ENCODE results near the gene SRPK2.

Gene SRPK2

DNA sequence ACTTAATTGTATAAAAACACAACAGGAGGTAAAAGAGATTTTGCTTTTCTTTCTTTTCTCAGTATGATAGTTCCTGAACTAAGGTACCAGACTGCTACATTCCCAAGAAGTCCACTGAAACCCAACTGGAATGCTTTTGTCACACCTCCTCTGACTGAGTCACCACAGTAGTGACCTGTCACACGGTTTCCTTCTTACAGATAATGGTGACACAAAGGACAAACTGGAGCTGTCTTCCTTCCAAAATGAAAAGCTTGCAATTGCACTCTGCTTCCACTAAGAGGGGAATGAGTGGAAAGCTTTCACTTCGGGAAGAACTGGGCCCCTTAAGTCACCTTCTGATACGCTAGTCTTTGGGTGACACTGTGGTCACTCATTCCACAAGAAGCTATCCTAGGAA lies 252.5 kb downstream of the SRPK2 start:
- Histone ChIP-seq H3K9me3 (ENCODE audit: control insufficient read depth, low read depth, low read length) (no peaks in the 10 kb centered on the region), H3K27me3 (ENCODE audit: control insufficient read depth, insufficient read depth, low read length) (no peaks in the 10 kb centered on the region), H3K4me1 (ENCODE audit: control insufficient read depth, low read depth, low read length) (no peaks in the 10 kb centered on the region), H3K9ac (ENCODE audit: low read length) (no peak overlapping the region), H3K36me3 (ENCODE audit: control insufficient read depth, low read depth, low read length) (no peaks in the 10 kb centered on the region), H3K4me3 (ENCODE audit: low read length) (no peak overlapping the region), H3K27ac (ENCODE audit: low read length) (no peak overlapping the region)

DNA sequence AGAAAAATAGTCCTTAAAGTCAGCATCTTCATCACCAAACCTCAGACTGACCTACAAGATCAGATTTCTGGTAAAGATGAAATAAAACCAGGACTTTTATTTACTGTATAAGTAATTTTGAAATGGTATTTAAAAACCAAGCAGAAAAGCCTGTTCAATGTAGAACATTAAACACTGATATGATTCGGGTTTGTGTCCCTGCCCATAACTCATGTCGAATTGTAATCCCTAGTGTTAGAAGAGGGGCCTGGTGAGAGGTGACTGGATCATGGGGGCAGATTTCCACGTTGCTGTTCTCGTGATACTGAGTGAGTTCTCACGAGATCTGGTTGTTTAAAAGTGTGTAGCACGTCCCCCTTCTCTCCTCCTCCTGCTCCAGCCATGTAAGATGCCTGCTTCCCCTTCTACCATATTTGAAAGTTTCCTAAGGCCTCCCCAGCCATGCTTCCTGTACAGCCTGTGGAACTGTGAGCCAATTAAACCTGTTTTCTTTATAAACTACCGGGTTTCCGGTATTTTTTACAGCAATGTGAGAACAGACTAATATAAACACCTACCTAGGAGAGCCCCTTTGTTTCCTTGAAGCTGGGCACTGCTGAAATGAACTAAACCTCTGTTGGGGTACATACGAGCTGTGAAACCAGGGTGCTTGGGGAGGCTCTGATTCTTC lies 254.6 kb downstream of the SRPK2 start:
- H3K27ac ChIP-seq (ENCODE audit: low read length): no peak overlapping the region
- H3K36me3 ChIP-seq (ENCODE audit: control insufficient read depth, low read depth, low read length): no peaks in the 10 kb centered on the region
- H3K9me3 ChIP-seq (ENCODE audit: control insufficient read depth, low read depth, low read length): no peaks in the 10 kb centered on the region
- H3K9ac ChIP-seq (ENCODE audit: low read length): no peak overlapping the region
- no peaks in the 10 kb centered on the region for H3K4me1 ChIP-seq (ENCODE audit: control insufficient read depth, low read depth, low read length)
- no peaks in the 10 kb centered on the region for H3K27me3 ChIP-seq (ENCODE audit: control insufficient read depth, insufficient read depth, low read length)
- no peak overlapping the region for H3K4me3 ChIP-seq (ENCODE audit: low read length)

DNA sequence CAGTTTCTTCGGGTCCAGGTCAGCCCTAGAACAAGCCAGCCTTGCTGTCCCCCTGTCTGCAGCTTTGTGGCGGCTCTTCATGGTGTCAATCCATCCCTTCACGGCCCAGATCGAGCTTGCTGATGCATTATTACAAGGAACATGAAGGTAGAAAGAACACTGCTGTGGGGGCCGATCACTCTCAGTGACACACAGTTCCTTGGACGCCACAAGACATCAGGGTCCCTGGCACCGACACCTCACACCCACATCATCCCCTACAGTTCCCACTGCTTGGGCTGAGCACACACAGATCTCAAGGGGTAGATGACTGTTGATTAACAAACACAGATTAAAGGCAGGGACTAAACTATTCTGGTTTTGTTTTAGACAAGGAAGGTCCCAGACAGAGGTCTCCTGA lies 255.4 kb downstream of the SRPK2 start:
- H3K4me1 ChIP-seq (ENCODE audit: control insufficient read depth, low read depth, low read length): no peaks in the 10 kb centered on the region
- no peaks in the 10 kb centered on the region for H3K36me3 ChIP-seq (ENCODE audit: control insufficient read depth, low read depth, low read length)

DNA sequence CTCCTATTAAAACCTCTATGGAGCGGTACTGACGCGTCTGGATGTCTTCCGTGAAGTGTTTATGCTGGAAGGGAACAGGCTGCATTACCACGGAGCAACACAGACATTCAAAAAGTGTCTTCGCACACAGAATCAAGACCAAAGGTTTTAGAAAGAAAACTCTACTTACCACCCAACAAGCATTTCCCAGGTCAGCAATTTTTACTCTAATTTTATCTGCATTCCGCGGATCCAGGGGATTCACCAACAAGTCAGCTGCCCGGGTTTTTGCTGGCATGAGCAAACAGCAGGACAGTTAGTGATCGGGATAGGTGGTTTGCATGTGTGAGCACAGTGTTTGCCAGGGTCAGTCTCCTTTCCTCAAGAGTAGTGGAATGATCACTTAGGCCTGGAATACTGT lies 255.9 kb downstream of the SRPK2 start:
- Histone ChIP-seq H3K36me3 (ENCODE audit: control insufficient read depth, low read depth, low read length) (no peaks in the 10 kb centered on the region), H3K9ac (ENCODE audit: low read length) (no peak overlapping the region), H3K27ac (ENCODE audit: low read length) (no peak overlapping the region), H3K4me1 (ENCODE audit: control insufficient read depth, low read depth, low read length) (no peaks in the 10 kb centered on the region), H3K27me3 (ENCODE audit: control insufficient read depth, insufficient read depth, low read length) (no peaks in the 10 kb centered on the region), H3K9me3 (ENCODE audit: control insufficient read depth, low read depth, low read length) (no peaks in the 10 kb centered on the region), H3K4me3 (ENCODE audit: low read length) (no peak overlapping the region)

More for the DNA sequence above, 255.4 kb downstream of the SRPK2 start:
- Histone ChIP-seq H3K27ac (ENCODE audit: low read length) (no peak overlapping the region), H3K27me3 (ENCODE audit: control insufficient read depth, insufficient read depth, low read length) (no peaks in the 10 kb centered on the region), H3K4me3 (ENCODE audit: low read length) (no peak overlapping the region), H3K9ac (ENCODE audit: low read length) (no peak overlapping the region), H3K9me3 (ENCODE audit: control insufficient read depth, low read depth, low read length) (no peaks in the 10 kb centered on the region)

DNA sequence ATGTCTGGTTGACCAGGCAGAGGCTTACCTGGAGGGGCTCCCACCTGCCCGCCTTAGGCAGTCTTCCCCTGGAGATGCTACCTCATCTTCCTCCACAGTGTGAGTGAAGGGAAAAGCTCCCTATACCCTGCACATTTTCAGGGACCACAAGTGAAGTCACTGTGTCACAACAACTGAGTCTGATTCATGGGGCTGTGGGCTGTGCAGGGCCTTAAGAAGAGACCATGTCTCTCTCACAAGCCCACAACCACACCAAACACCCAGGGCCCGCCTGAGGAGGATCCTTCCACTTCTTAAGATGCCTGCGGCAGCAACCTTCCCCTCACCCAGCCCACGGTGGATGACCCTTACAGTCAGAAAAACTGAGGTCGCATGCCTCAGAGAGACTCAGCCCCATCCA lies 256.4 kb downstream of the SRPK2 start:
- H3K27ac ChIP-seq (ENCODE audit: low read length): no peak overlapping the region
- H3K4me1 ChIP-seq (ENCODE audit: control insufficient read depth, low read depth, low read length): no peaks in the 10 kb centered on the region
- H3K4me3 ChIP-seq (ENCODE audit: low read length): no peak overlapping the region
- no peaks in the 10 kb centered on the region for H3K36me3 ChIP-seq (ENCODE audit: control insufficient read depth, low read depth, low read length)
- H3K9me3 ChIP-seq (ENCODE audit: control insufficient read depth, low read depth, low read length): no peaks in the 10 kb centered on the region
- no peak overlapping the region for H3K9ac ChIP-seq (ENCODE audit: low read length)
- H3K27me3 ChIP-seq (ENCODE audit: control insufficient read depth, insufficient read depth, low read length): no peaks in the 10 kb centered on the region

DNA sequence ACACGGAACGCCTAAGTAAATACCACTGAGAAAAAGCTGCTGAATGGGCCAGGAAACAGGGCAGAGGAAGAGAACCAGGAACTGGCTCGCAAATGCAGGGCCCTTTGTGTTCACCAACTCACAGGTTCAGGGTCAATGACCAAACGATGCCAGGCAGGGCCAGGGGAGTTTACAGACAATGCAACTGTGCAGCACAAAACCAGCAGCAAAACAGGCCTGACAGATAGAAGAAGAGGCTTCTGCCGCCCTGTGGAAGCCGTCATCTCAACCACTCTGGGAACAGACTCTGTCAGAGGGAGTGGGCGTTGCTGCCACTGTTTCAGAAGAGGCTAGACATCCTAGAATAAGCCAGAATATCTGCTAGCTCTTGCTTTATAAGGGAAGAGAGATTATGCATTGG lies 256.8 kb downstream of the SRPK2 start:
- no peaks in the 10 kb centered on the region for H3K9me3 ChIP-seq (ENCODE audit: control insufficient read depth, low read depth, low read length)
- no peak overlapping the region for H3K9ac ChIP-seq (ENCODE audit: low read length)
- H3K27ac ChIP-seq (ENCODE audit: low read length): no peak overlapping the region
- no peaks in the 10 kb centered on the region for H3K36me3 ChIP-seq (ENCODE audit: control insufficient read depth, low read depth, low read length)
- H3K27me3 ChIP-seq (ENCODE audit: control insufficient read depth, insufficient read depth, low read length): no peaks in the 10 kb centered on the region
- H3K4me3 ChIP-seq (ENCODE audit: low read length): no peak overlapping the region
- H3K4me1 ChIP-seq (ENCODE audit: control insufficient read depth, low read depth, low read length): no peaks in the 10 kb centered on the region

DNA sequence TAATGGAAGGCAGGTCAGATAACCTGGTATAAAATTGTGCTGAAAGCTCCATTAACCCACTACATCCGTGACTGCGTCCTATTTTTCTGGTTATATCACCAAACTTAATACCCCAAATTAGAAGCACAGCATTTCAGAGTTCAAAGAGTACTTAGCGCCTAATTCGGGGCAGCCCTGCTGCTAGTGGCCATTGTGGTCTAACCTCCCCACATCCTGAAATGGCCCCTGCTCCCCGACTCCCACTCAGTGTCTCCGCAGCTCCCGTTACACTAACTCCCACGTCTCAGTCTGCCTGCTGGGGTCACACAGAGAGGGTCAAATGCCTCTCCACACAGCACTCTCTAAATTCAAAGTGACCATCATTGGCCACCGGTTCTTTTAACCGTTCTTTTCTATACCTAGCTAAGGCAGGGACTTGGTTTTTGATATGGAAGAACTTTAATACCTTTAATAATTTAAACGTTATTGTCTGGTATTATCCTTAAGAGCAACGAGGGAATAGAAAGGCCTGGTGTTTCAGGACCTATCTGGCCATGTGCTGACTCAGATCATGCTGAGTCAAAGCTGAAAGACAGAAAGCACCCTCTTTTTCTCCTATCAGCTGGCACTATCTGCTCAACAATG lies 257.6 kb downstream of the SRPK2 start:
- Histone ChIP-seq H3K9me3 (ENCODE audit: control insufficient read depth, low read depth, low read length) (no peaks in the 10 kb centered on the region), H3K27me3 (ENCODE audit: control insufficient read depth, insufficient read depth, low read length) (no peaks in the 10 kb centered on the region), H3K4me3 (ENCODE audit: low read length) (no peak overlapping the region), H3K9ac (ENCODE audit: low read length) (no peak overlapping the region), H3K4me1 (ENCODE audit: control insufficient read depth, low read depth, low read length) (no peaks in the 10 kb centered on the region), H3K36me3 (ENCODE audit: control insufficient read depth, low read depth, low read length) (no peaks in the 10 kb centered on the region), H3K27ac (ENCODE audit: low read length) (no peak overlapping the region)

DNA sequence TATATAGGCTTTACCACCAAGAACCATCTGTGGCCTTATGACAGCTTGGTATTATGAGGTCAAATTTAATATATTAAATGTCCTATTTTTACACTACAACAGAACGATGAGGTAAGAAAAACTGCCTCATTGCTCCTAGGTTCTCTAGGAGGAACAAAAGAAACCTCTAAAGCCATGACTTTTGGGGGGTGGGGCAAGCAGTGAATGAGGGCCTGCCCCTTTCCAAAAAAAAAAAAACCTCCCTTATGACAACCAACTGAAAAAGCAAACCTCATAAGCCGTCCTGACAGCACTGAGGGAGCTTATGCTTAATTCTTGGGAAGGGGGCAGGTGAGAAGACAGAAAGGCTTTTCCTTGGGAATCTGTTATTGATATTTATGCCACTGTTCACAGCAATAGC lies 258.1 kb downstream of the SRPK2 start:
- H3K4me3 ChIP-seq (ENCODE audit: low read length): no peak overlapping the region
- H3K4me1 ChIP-seq (ENCODE audit: control insufficient read depth, low read depth, low read length): no peaks in the 10 kb centered on the region
- H3K9ac ChIP-seq (ENCODE audit: low read length): no peak overlapping the region
- no peak overlapping the region for H3K27ac ChIP-seq (ENCODE audit: low read length)
- H3K36me3 ChIP-seq (ENCODE audit: control insufficient read depth, low read depth, low read length): no peaks in the 10 kb centered on the region
- H3K9me3 ChIP-seq (ENCODE audit: control insufficient read depth, low read depth, low read length): no peaks in the 10 kb centered on the region
- H3K27me3 ChIP-seq (ENCODE audit: control insufficient read depth, insufficient read depth, low read length): no peaks in the 10 kb centered on the region

DNA sequence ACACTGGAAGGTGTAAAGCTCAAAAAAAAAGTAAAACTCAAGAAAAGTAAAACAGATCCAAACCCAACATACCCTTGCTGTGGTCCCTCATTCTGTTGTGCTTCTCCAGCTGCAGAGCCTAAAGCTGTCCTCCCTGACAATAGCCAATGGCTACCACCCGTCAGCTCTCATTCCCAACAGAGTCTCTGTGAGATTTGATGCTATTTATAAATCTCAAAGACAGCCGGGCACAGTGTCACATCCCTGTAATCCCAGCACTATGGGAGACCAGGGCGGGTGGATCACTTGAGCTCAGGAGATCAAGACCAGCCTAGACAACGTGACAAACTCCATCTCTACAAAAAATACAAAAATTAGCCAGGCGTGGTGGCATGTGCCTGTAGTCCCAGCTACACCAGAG lies 258.7 kb downstream of the SRPK2 start:
- Histone ChIP-seq H3K9ac (ENCODE audit: low read length) (no peak overlapping the region), H3K4me3 (ENCODE audit: low read length) (no peak overlapping the region), H3K36me3 (ENCODE audit: control insufficient read depth, low read depth, low read length) (no peaks in the 10 kb centered on the region), H3K4me1 (ENCODE audit: control insufficient read depth, low read depth, low read length) (no peaks in the 10 kb centered on the region), H3K9me3 (ENCODE audit: control insufficient read depth, low read depth, low read length) (no peaks in the 10 kb centered on the region), H3K27me3 (ENCODE audit: control insufficient read depth, insufficient read depth, low read length) (no peaks in the 10 kb centered on the region), H3K27ac (ENCODE audit: low read length) (no peak overlapping the region)

DNA sequence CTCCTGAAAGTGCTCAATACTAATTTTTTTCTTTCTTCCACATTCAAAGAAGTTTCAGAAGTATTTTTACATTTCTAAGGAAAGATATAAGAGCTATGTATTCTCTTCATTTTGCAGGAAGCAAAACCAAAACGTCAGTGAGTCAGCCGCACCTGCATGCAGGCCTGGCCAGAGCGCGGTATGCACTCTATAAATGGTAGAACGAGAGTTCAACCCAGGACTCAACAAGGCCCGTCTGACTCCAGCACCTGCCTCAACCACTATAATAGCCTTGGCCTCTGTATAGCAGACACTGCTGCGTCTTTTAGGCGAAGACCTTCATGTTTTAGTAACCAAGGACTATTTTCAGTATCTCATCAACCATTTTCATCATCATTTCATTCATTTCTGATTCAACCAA lies 261.5 kb downstream of the SRPK2 start:
- Histone ChIP-seq H3K27me3 (ENCODE audit: control insufficient read depth, insufficient read depth, low read length) (no peaks in the 10 kb centered on the region), H3K36me3 (ENCODE audit: control insufficient read depth, low read depth, low read length) (no peaks in the 10 kb centered on the region), H3K27ac (ENCODE audit: low read length) (no peak overlapping the region), H3K4me1 (ENCODE audit: control insufficient read depth, low read depth, low read length) (peaks cover 3% of the 10 kb centered on the region), H3K4me3 (ENCODE audit: low read length) (no peak overlapping the region), H3K9ac (ENCODE audit: low read length) (no peak overlapping the region), H3K9me3 (ENCODE audit: control insufficient read depth, low read depth, low read length) (no peaks in the 10 kb centered on the region)

DNA sequence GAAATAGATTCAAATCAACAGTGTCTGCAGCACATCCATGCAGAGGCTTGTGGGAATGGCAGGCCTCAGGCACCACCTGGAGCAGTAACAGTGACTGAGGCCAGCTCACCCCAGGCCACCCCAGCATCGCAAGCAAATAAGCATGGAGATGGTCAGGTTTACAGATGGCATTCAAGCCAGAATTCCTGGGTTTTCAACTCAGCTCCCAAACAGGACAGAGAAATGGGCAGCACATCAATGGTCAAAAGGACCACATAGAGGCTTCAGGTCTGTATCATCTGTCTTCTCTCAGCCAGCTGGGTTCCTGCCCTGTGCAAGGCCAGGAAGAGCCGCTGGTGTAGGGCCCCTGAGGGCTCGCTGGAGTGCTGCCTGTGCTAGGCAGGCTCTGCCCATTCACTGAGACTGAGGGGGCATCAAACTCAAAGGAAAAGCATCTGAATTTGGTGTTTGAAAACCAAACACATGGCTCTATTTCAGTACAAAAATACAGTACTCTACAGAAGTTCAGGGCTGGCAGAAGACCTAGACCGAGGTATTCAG lies 262.2 kb downstream of the SRPK2 start:
- Histone ChIP-seq H3K4me1 (ENCODE audit: control insufficient read depth, low read depth, low read length) (peaks cover 3% of the 10 kb centered on the region), H3K27me3 (ENCODE audit: control insufficient read depth, insufficient read depth, low read length) (no peaks in the 10 kb centered on the region), H3K9ac (ENCODE audit: low read length) (no peak overlapping the region), H3K9me3 (ENCODE audit: control insufficient read depth, low read depth, low read length) (no peaks in the 10 kb centered on the region), H3K36me3 (ENCODE audit: control insufficient read depth, low read depth, low read length) (no peaks in the 10 kb centered on the region), H3K27ac (ENCODE audit: low read length) (no peak overlapping the region), H3K4me3 (ENCODE audit: low read length) (no peak overlapping the region)

DNA sequence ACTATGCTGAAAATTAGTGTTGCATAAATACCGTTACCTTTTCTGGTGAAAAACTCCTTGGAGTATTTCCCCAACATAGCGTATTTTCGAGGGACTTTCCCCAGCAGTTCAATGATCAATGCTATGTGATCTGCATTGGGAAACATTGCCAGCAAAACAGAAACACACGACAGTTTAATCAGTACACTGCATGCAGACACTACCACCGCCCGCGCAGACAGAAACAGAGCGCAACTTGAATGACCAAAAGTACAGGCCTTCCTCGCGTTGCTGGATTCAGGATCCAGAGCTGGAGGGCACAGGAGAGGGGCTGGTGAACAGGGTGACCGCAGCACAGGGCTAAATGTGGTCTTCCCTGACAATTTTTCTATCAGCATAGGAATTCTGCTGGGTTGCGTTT lies 263.0 kb downstream of the SRPK2 start:
- H3K4me1 ChIP-seq (ENCODE audit: control insufficient read depth, low read depth, low read length): peaks cover 3% of the 10 kb centered on the region
- H3K9ac ChIP-seq (ENCODE audit: low read length): no peak overlapping the region
- no peaks in the 10 kb centered on the region for H3K9me3 ChIP-seq (ENCODE audit: control insufficient read depth, low read depth, low read length)
- H3K4me3 ChIP-seq (ENCODE audit: low read length): no peak overlapping the region
- H3K36me3 ChIP-seq (ENCODE audit: control insufficient read depth, low read depth, low read length): no peaks in the 10 kb centered on the region
- no peaks in the 10 kb centered on the region for H3K27me3 ChIP-seq (ENCODE audit: control insufficient read depth, insufficient read depth, low read length)
- H3K27ac ChIP-seq (ENCODE audit: low read length): no peak overlapping the region

Data from iPS-18a (cell line).